HG02870 (cell line): Measurements from ENCODE around the gene DOCK4.

Source experiments
- ATAC-seq: cut with Tn5 transposase; IDR thresholded peaks from one replicate; pipeline ENCODE4 v1.9.1; 2021; ENCODE audit warnings: mild to moderate bottlenecking, moderate library complexity; ENCODE audit not compliant: unreplicated experiment

Gene DOCK4

DNA sequence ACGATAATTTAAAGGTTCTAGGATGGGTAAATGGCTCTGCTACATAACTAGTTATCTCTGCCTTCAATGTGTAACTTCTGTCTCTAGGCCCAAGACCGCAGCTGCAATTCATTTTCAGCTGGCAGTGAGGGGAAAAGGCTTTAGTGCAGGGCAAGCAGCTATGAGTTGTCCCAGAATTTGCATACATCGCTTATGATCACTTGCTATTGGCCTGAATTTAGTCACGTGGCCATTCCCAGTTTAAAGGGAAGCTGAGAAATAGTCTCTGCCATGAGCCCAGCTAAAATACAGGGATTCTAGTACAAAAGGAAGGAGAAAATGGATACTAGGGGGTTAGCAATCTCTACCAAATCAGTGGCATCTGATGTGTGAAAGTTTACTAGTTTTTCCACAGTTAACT lies 498.1 kb downstream of the DOCK4 start:
- no peak for ATAC-seq

DNA sequence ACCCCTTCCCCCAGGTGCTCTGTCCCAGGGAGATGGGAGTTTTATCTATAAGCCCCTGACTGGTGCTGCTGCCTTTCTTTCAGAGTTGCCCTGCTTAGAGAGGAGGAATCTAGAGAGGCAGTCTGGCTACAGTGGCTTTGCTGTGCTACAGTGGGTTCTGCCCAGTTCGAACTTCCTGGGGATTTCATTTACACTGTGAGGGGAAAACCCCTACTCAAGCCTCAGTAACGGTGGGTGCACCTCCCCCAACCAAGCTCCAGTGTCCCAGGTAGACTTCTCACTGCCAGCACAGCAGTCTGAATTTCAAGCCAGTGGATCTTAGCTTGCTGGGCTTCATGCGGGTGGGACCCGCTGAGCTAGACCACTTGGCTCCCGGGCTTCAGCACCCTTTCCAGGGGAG lies 500.4 kb downstream of the DOCK4 start:
- no peak for ATAC-seq

- ATAC-seq, result no peak
Measured at GRCh38 chr7:111697771-111698170, 508.4 kb downstream of the DOCK4 start.

- no peak for ATAC-seq
Measured at GRCh38 chr7:111694376-111694775, 511.8 kb downstream of the DOCK4 start.

DNA sequence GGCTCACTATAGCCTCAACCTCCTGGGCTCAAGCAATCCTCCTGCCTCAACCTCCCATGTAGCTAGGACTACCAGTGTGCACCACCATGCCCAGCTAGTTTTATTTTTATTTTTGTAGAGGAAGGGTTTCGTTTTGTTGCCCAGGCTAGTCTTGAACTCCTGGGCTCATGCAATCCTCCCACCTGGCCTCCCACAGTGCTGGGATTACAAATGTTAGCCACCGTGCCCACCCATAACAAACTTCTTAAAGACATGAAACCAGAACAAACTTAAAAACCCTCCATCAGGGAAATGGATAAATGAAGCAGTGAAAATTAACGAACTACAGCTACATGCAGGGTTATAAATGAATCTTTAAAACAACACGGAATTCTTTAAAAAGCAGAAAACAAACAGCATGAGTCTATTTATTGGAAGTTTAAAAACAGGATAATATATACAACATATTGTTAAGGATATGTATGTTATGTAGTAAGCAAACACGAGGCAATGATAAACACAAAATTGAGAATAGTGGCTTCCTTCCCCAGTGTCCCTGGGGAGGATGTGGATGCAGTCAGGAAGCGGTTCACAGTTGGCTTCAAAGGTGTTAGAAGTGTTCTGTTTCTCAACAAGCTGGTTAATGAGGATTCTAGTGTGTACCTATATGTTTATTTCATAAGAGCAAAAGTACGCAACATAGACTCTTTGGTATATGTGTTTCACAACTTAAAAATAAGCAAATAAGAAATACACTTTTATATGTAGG lies 515.7 kb downstream of the DOCK4 start:
- no peak for ATAC-seq

DNA sequence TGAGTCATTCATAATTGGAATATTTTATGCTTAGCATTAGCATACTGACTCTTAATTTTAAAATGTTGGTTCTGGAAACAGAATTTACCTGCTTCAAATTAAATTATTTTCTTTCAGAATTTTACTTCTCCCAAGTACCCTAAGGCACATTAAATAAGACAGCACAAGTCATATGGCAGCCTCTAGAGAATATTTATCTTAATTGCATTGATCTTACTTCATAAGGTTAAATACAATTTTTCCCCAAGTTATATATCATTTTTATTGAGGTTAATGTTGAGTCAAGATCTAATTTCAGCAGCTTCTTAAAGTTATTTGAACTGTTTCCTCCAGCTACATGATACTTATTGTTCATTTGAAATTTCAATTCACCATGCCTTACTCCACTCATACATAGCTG lies 520.9 kb downstream of the DOCK4 start:
- no peak for ATAC-seq

GRCh38 chr7:111682588-111683340 lies 523.4 kb downstream of the DOCK4 start:
- ATAC-seq, result no peak

DNA sequence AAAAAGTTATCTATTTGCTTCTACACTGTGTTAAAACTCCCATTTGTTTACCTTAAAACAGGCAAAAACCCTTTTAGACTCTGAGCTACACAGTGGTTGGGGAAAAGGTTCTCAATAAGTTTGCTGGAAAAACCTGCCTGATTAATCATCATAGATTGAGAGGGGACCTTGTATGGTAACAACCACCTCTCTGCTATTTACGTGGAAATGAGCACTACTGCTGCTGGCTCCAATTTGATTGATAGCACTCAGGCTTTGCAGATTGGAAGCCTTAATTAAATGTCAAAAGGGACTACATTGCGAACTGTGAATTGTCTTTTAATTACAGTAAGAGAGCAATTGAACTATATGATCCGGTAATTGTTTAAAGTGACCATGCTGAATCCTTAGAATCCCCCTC lies 525.0 kb downstream of the DOCK4 start:
- no peak for ATAC-seq

GRCh38 chr7:111678986-111679385 lies 527.2 kb downstream of the DOCK4 start:
- ATAC-seq, result no peak

- ATAC-seq, result no peak
Measured at GRCh38 chr7:111678281-111678680, 527.9 kb downstream of the DOCK4 start.

DNA sequence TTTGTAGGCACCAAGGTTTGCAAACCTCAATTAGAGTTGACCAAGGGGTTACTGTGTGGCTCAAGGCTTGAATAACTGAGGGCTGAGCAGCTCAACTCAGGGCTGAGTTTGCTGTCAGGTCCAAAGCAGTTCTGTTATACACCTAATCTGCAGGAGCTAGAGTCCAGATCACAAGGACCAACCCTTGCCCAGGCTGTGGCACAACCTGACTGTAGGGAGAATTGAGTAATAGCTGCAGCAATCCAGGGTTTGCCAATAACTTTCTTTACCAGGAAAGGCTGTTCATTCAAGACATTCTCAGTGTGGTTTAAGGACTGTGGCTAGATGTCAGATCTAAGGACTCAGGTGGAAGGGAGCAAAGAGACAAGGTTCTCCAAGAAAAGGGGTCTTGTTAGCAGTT lies 528.4 kb downstream of the DOCK4 start:
- ATAC-seq, result no peak

DNA sequence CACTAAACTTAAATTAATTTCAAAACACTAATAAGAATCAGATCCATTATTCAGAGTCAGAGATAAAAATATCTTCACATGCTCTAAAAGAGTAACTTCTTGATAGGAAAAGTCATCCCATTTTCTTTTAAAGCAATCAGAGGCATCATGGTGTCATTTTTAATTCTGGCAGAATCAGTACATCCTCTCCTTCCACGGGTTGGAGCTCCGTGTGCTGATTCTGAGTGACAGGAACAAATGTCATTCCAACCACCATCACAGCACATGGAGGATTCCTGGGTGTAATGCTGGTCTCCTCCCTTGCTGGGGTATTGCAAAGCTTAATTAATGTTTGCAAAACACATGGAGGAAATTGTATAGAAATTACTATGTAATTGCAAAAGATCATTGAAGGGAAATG lies 529.4 kb downstream of the DOCK4 start:
- ATAC-seq, result no peak
